ENCODE data around the gene KDELR1.

- TF ChIP-seq POLR2A (IDR thresholded peaks at IDR 0.05; ENCODE audit: low read depth, low read length) (no peak), TAF1 (IDR thresholded peaks at IDR 0.05; ENCODE audit: borderline replicate concordance, low read depth, low read length) (no peak)
Observed at GRCh38 chr19:48400018-48400742, 8.8 kb upstream of the KDELR1 start.
